B cell (primary cell): ENCODE measurements around the gene C18orf63. TPM values are rescaled to one million over a fixed set of nuclear protein-coding genes. Genes with fewer than 3 reads are reported as not detected.

Experiments used
- ATAC-seq: fragments of 200-7000 bp; cut with Tn5 transposase; one replicate; pipeline ENCODE4 v1.10.0; 2021; ENCODE audit warnings: low read depth, mild to moderate bottlenecking, moderate number of reproducible peaks, moderate library complexity
- CTCF ChIA-PET: fragments of 350-600 bp; sonication (Branson Sonifier 250); formaldehyde crosslinking; loops from one replicate; lab custom pipeline; 2021; ENCODE audit warnings: antibody characterized with exemption, inconsistent platforms; lab: Charles Lee
- POLR2A ChIA-PET: fragments of 350-600 bp; sonication (Branson Sonifier 250); formaldehyde crosslinking; loops from one replicate; lab custom pipeline; 2021; ENCODE audit warnings: antibody characterized with exemption; lab: Charles Lee
- DNase-seq: peaks from one replicate; pipeline ENCODE4 v3.0.0; 2013
- H2AFZ ChIP-seq: 2 replicates; pipeline ENCODE4 v1.6.1; 2012; ENCODE audit warnings: mild to moderate bottlenecking, low read depth, low read length; ENCODE audit not compliant: insufficient read depth, poor library complexity, severe bottlenecking
- H3K27ac ChIP-seq, 2 donors: 1 replicate in 1 of 2; 2 replicates in 1 of 2; pipeline ENCODE4 v1.5.1; 2012 to 2013; ENCODE audit warnings: low read length in 2 of 2, mild to moderate bottlenecking in 2 of 2, moderate library complexity in 1 of 2
- H3K27me3 ChIP-seq, 4 experiments: fragments of 200-600 bp in 1 of 4; sonication (generic) in 1 of 4; replicated peaks in 1 of 4; 1 replicate in 2 of 4; 2 replicates in 2 of 4; pipeline versions ENCODE4 v1.6.1 to v1.7.0; 2013 to 2016; ENCODE audit warnings: low read length in 3 of 4, mild to moderate bottlenecking in 2 of 4, mixed read lengths in 1 of 4, moderate library complexity in 1 of 4; ENCODE audit not compliant: insufficient read depth in 4 of 4, control insufficient read depth in 3 of 4; ENCODE audit errors: control extremely low read depth in 1 of 4
- H3K36me3 ChIP-seq, 2 experiments: replicated peaks in 1 of 2; 1 replicate in 1 of 2; 2 replicates in 1 of 2; pipeline versions ENCODE4 v1.6.1 to v1.7.1; 2013; ENCODE audit warnings: low read length in 1 of 2; ENCODE audit not compliant: insufficient read depth in 2 of 2, control insufficient read depth in 1 of 2; ENCODE audit errors: control extremely low read depth in 1 of 2, extremely low read depth in 1 of 2
- H3K4me1 ChIP-seq, 2 donors: fragments of 200-600 bp in 1 of 2; sonication (generic) in 1 of 2; 1 replicate in 1 of 2; 2 replicates in 1 of 2; pipeline versions ENCODE4 v1.5.1 to v1.6.1; 2013 to 2017; ENCODE audit warnings: low read length in 2 of 2; ENCODE audit not compliant: control insufficient read depth in 2 of 2, insufficient read depth in 2 of 2
- H3K4me2 ChIP-seq: replicated peaks from 2 replicates; pipeline ENCODE3; 2012; ENCODE audit warnings: mild to moderate bottlenecking, low read depth, low read length; ENCODE audit not compliant: poor library complexity, severe bottlenecking
- H3K4me3 ChIP-seq, 5 experiments: fragments of 200-600 bp in 1 of 5; sonication (generic) in 1 of 5; 1 replicate in 3 of 5; 2 replicates in 2 of 5; pipeline versions ENCODE4 v1.5.1 to v1.7.0; 2011 to 2016; ENCODE audit warnings: low read length in 4 of 5, mild to moderate bottlenecking in 4 of 5, low read depth in 2 of 5, control low read depth in 1 of 5, moderate library complexity in 1 of 5; ENCODE audit not compliant: insufficient read depth in 1 of 5; ENCODE audit errors: control extremely low read depth in 1 of 5, extremely low read depth in 1 of 5
- H3K79me2 ChIP-seq: fragments of 200-600 bp; sonication (generic); one replicate; pipeline ENCODE4 v1.6.0; 2016; ENCODE audit warnings: low read length; ENCODE audit not compliant: control insufficient read depth, insufficient read depth
- H3K9ac ChIP-seq: fragments of 200-600 bp; sonication (generic); 2 replicates; pipeline ENCODE4 v1.6.1; 2017; ENCODE audit warnings: mild to moderate bottlenecking, low read length, moderate library complexity
- H3K9me3 ChIP-seq, 3 donors: one replicate each; pipeline versions ENCODE4 v1.6.1 to v1.7.1; 2013; ENCODE audit warnings: low read length in 2 of 3; ENCODE audit not compliant: control insufficient read depth in 2 of 3, insufficient read depth in 1 of 3; ENCODE audit errors: control extremely low read depth in 1 of 3
- H4K20me1 ChIP-seq: 2 replicates; pipeline ENCODE4 v1.6.0; 2012; ENCODE audit warnings: mild to moderate bottlenecking, low read length; ENCODE audit not compliant: insufficient read depth, control insufficient read depth, poor library complexity, severe bottlenecking
- H3K27ac Mint-ChIP-seq: one replicate; pipeline ENCODE4 v1.8.0; 2021; ENCODE audit warnings: mixed read lengths
- H3K27me3 Mint-ChIP-seq: one replicate; pipeline ENCODE4 v1.8.0; 2021; ENCODE audit warnings: mixed read lengths
- H3K4me1 Mint-ChIP-seq: one replicate; pipeline ENCODE4 v1.8.0; 2021; ENCODE audit warnings: mixed read lengths
- H3K4me3 Mint-ChIP-seq: one replicate; pipeline ENCODE4 v1.8.0; 2021; ENCODE audit warnings: mixed read lengths
- H3K9me3 Mint-ChIP-seq: one replicate; pipeline ENCODE4 v1.8.0; 2022; ENCODE audit warnings: mixed read lengths; ENCODE audit not compliant: insufficient read depth
- EZH2 ChIP-seq: IDR thresholded peaks from 2 replicates; pipeline ENCODE4 v1.6.1; 2012; ENCODE audit warnings: borderline replicate concordance, low read depth, mild to moderate bottlenecking, moderate library complexity, low read length; ENCODE audit not compliant: insufficient read depth, poor library complexity, severe bottlenecking
- WGBS: methylation state at CpG from one replicate; pipeline ENCODE4 v1.1.5; 2013; ENCODE audit warnings: missing lambda C conversion rate; ENCODE audit not compliant: insufficient coverage; 5-methylcytosine and 5-hydroxymethylcytosine counted together
- intact Hi-C: fragments of 100-400 bp; cut with micrococcal nuclease; formaldehyde crosslinking; loops from one replicate; pipeline ENCODE4 v1.10.0; 2022
- polyA plus RNA-seq: library from polyadenylated mRNA; depleted of rRNA; stranded (reverse); fragments of >200 nt; gene quantifications from 2 replicates; pipeline ENCODE4 v1.2.3, GENCODE V29; 2012
- total RNA-seq, 2 donors: library from RNA; stranded (reverse); fragments of 120-200 nt in 1 of 2; gene quantifications; 1 replicate in 1 of 2; 2 replicates in 1 of 2; pipeline versions ENCODE4 v1.2.3 to v1.2.4, GENCODE V29; 2013 to 2022
- TF ChIP-seq, protein P1 (sequence below): fragments of 200-600 bp; IDR thresholded peaks from one replicate; pipeline ENCODE4 v1.8.0; 2022; ENCODE audit warnings: antibody characterized with exemption, mild to moderate bottlenecking

Gene C18orf63
- total and polyA plus RNA-seq, 2 donors (not counting 1 experiment from before 2014, with no cell fraction given), result not detected

DNA sequence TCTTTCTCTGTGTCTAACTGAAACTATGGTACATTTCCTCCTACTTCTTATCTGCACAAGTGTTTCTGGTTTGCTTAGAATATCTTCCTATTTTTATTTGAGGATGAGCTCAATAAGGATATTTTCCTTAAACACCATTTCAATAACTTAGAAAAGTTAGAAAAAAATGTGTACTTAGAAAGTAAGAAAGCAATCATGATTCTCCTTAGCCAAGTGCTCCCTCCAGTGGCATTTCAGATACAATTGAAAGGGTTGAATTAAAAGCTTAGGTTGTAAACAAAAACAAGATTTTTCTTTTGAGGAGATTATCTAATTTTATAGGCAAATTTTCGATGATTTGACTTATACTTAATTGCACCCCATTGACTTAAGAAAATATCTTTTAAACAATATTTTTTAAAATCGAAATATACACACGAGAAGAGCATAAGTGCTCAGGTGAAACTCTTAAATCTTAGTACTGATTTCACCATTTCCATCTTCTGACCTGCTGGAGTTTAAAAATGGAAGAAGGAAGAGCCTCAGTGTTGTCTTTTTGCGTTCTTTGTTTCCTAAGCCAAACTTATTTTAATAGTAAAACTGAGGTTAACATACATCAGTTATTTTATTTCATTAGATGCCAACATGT lies 26.9 kb downstream of the C18orf63 start:
- Histone ChIP-seq H3K36me3 (no peaks in the 10 kb centered on the region), H4K20me1 (no peaks in the 10 kb centered on the region), H3K79me2 (no peaks in the 10 kb centered on the region), H3K4me2 (no peak overlapping the region), H3K9me3 (no peaks in the 10 kb centered on the region), H2AFZ (no peak overlapping the region), H3K9ac (no peak overlapping the region), H3K27me3 (no peaks in the 10 kb centered on the region), H3K4me1 (peaks cover 0 to 8% of the 10 kb centered on the region in 2 donors), H3K4me3 (no peak overlapping the region), H3K27ac (no peak overlapping the region)
- no peak overlapping the region for H3K4me3 Mint-ChIP-seq
- peaks cover 22% of the 10 kb centered on the region for H3K4me1 Mint-ChIP-seq
- ATAC-seq (no peak), DNase-seq (peak; percentile 72)
- no peaks in the 10 kb centered on the region for H3K9me3 Mint-ChIP-seq
- peak overlapping the region; percentile 64 for H3K27ac Mint-ChIP-seq
- intact Hi-C loops, result loop anchor here (1.0 to 5.0 kb wide), 8 partner anchors 50 to 500 kb away; partner anchors contain the start of genes CNDP2 and TIMM21
- no CpG with 5 or more reads among the region's 4 CpGs for WGBS
- ChIA-PET CTCF (interaction anchor here (0.7 to 6.0 kb wide), 55 partner anchors 8 to 1583 kb away, joined by 3 to 196 read pairs (median 4); no protein-coding TSS in a partner anchor), POLR2A (no interaction called here)
- TF ChIP-seq EZH2, result no peak
- TF ChIP-seq, protein P1, sequence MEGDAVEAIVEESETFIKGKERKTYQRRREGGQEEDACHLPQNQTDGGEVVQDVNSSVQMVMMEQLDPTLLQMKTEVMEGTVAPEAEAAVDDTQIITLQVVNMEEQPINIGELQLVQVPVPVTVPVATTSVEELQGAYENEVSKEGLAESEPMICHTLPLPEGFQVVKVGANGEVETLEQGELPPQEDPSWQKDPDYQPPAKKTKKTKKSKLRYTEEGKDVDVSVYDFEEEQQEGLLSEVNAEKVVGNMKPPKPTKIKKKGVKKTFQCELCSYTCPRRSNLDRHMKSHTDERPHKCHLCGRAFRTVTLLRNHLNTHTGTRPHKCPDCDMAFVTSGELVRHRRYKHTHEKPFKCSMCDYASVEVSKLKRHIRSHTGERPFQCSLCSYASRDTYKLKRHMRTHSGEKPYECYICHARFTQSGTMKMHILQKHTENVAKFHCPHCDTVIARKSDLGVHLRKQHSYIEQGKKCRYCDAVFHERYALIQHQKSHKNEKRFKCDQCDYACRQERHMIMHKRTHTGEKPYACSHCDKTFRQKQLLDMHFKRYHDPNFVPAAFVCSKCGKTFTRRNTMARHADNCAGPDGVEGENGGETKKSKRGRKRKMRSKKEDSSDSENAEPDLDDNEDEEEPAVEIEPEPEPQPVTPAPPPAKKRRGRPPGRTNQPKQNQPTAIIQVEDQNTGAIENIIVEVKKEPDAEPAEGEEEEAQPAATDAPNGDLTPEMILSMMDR, result peak; percentile 93
- no peaks in the 10 kb centered on the region for H3K27me3 Mint-ChIP-seq

DNA sequence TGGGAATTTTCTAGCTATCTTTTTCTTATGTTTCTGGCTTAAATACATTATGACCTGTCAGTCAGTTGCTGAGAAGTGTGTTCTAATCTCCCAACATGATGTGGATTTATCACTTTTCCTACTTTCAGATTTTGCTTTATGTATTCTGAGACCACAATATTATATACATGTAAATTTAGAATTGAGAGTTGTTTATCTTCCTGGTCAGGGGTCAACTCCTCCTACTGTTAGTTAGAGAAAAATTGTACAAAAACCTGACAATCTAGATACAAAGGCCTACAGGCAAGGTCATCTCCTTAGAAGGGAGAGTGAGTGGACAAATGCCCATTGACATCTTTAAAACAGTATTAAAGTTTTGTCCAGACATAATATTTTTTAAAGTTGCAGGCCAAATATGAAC lies 30.6 kb downstream of the C18orf63 start:
- H3K4me1 Mint-ChIP-seq, result peaks cover 4% of the 10 kb centered on the region
- H3K4me3 ChIP-seq, result no peak overlapping the region
- H3K36me3 ChIP-seq, result no peaks in the 10 kb centered on the region
- H3K27ac ChIP-seq, result no peak overlapping the region
- no peaks in the 10 kb centered on the region for H3K27me3 ChIP-seq
- no peaks in the 10 kb centered on the region for H3K79me2 ChIP-seq
- no peaks in the 10 kb centered on the region for H3K9me3 Mint-ChIP-seq
- ChIA-PET POLR2A (no interaction called here), CTCF (interaction anchor here (0.8 to 1.0 kb wide), 2 partner anchors 149 to 151 kb away, joined by 4 to 6 read pairs; no protein-coding TSS in a partner anchor)
- no peak for DNase-seq
- H3K9me3 ChIP-seq, result no peaks in the 10 kb centered on the region
- H3K27me3 Mint-ChIP-seq, result no peaks in the 10 kb centered on the region
- H3K4me2 ChIP-seq, result no peak overlapping the region
- no peak overlapping the region for H3K4me3 Mint-ChIP-seq
- no peak overlapping the region for H2AFZ ChIP-seq
- ATAC-seq, result no peak
- no peak overlapping the region for H3K27ac Mint-ChIP-seq
- no peaks in the 10 kb centered on the region for H4K20me1 ChIP-seq
- H3K9ac ChIP-seq, result no peak overlapping the region
- no peak for TF ChIP-seq EZH2
- TF ChIP-seq, protein P1, result no peak
- no peaks in the 10 kb centered on the region for H3K4me1 ChIP-seq
- intact Hi-C loops, result no loop called here
